Inflammatory macrophage treated with lipopolysaccharide for 1 hour (primary cell): Measurements from ENCODE around the gene NFYC.
"Not testable (repeated sequence)": the region's sequence is repeated elsewhere in the genome, so short reads cannot be mapped to it uniquely, and the experiment has no call there.

ENCODE experiments used
- DNase-seq, 2 donors: peaks; one replicate each; pipeline ENCODE4 v3.0.0-alpha.2; 2020 to 2022

NFYC gene

GRCh38 chr1:40665335-40666171 lies 26.0 kb upstream of the NFYC start, which contains the start of gene RIMS3:
TSS of gene RIMS3 (minus strand) at chr1:40665682. CDS start at chr1:40641925, 23,757 bp downstream.
- peak; percentile 61 to 90 for DNase-seq

GRCh38 chr1:40668769-40669525 lies 22.6 kb upstream of the NFYC start:
- DNase-seq, result peak; percentile 68 to 94

GRCh38 chr1:40673452-40673851 lies 18.1 kb upstream of the NFYC start:
- no peak for DNase-seq

- DNase-seq, result no peak
Measured at GRCh38 chr1:40676501-40676900, 15.0 kb upstream of the NFYC start.

- DNase-seq, result no peak
Measured at GRCh38 chr1:40679165-40679953, 12.1 kb upstream of the NFYC start.

GRCh38 chr1:40684669-40685068 lies 6.8 kb upstream of the NFYC start:
- peak; percentile 30 to 70 for DNase-seq

- no peak for DNase-seq
Measured at GRCh38 chr1:40687059-40687458, 4.4 kb upstream of the NFYC start.

- DNase-seq, result peak; percentile 39 to 50
Measured at GRCh38 chr1:40687661-40688060, 3.8 kb upstream of the NFYC start.

GRCh38 chr1:40689737-40690136 lies 1.8 kb upstream of the NFYC start:
- DNase-seq, result no peak

- DNase-seq, result no peak
Measured at GRCh38 chr1:40690771-40691537, 550 bp upstream of the NFYC start.

GRCh38 chr1:40692429-40692895 lies 958 bp downstream of the NFYC start:
- DNase-seq, result no peak

- no peak for DNase-seq
Measured at GRCh38 chr1:40693425-40693824, 1.9 kb downstream of the NFYC start.

- DNase-seq, result no peak
Measured at GRCh38 chr1:40694353-40694874, 2.9 kb downstream of the NFYC start.

GRCh38 chr1:40696294-40696693 lies 4.8 kb downstream of the NFYC start:
- no peak for DNase-seq

- DNase-seq, result no peak
Measured at GRCh38 chr1:40697436-40697835, 5.9 kb downstream of the NFYC start.

- DNase-seq, result no peak
Measured at GRCh38 chr1:40699787-40700186, 8.3 kb downstream of the NFYC start.

GRCh38 chr1:40701684-40702083 lies 10.2 kb downstream of the NFYC start:
- DNase-seq, result no peak

GRCh38 chr1:40702810-40703209 lies 11.3 kb downstream of the NFYC start:
- DNase-seq, result not testable (repeated sequence)

- DNase-seq, result peak in 1 of 2 donors; percentile 22
Measured at GRCh38 chr1:40703316-40703715, 11.8 kb downstream of the NFYC start.

GRCh38 chr1:40704817-40705733 lies 13.6 kb downstream of the NFYC start:
- DNase-seq, result no peak

GRCh38 chr1:40706626-40707025 lies 15.1 kb downstream of the NFYC start:
- no peak for DNase-seq
